Testis (tissue), 3 donors: Measurements from ENCODE around the gene SINHCAF. TPM values are rescaled to one million over a fixed set of nuclear protein-coding genes. Genes with fewer than 3 reads are reported as not detected.

Experiments
- DNase-seq: peaks from one replicate; pipeline ENCODE4 v3.0.0-alpha.2; 2019
- H3K27ac ChIP-seq, 2 donors: fragments of 200-600 bp; sonication (generic); one replicate each; pipeline ENCODE4 v1.5.1; 2019
- H3K27me3 ChIP-seq: fragments of 200-600 bp; sonication (generic); one replicate; pipeline ENCODE4 v1.5.1; 2019
- H3K36me3 ChIP-seq: fragments of 200-600 bp; sonication (generic); one replicate; pipeline ENCODE4 v1.5.1; 2017; ENCODE audit warnings: low read depth; ENCODE audit errors: missing control alignments
- H3K4me1 ChIP-seq: fragments of 200-600 bp; sonication (generic); one replicate; pipeline ENCODE4 v1.5.1; 2019
- H3K4me3 ChIP-seq, 2 donors: fragments of 200-600 bp; sonication (generic); one replicate each; pipeline ENCODE4 v1.5.1; 2017 to 2019
- H3K9me3 ChIP-seq: fragments of 200-600 bp; sonication (generic); one replicate; pipeline ENCODE4 v1.5.1; 2017
- CTCF ChIP-seq, 3 experiments: fragments of 450-650 bp in 2 of 3; fragments of 200-600 bp in 1 of 3; sonication (generic) in 1 of 3; IDR thresholded peaks; one replicate each; pipeline ENCODE4 v1.5.1; 2016 to 2019; ENCODE audit warnings: antibody characterized with exemption in 3 of 3, mild to moderate bottlenecking in 2 of 3, moderate library complexity in 1 of 3
- POLR2A ChIP-seq: fragments of 450-650 bp; IDR thresholded peaks from one replicate; pipeline ENCODE4 v1.6.1; 2017; ENCODE audit warnings: antibody characterized with exemption, mild to moderate bottlenecking, moderate library complexity
- WGBS, 2 donors: methylation state at CpG; one replicate each; pipeline ENCODE4 v1.1.5; 2018; 5-methylcytosine and 5-hydroxymethylcytosine counted together
- intact Hi-C: fragments of 100-400 bp; cut with DNase I; formaldehyde crosslinking; loops from one replicate; pipeline ENCODE4 v1.15.1; 2023; ENCODE audit warnings: low total_unique reads
- polyA plus RNA-seq: library from polyadenylated mRNA; stranded (reverse); fragments of 350-450 nt; fragmentation: Illumina TruSeq; extraction: RNeasy Lipid Tissue Mini Kit (QIAGEN cat#74804); gene quantifications from one replicate; pipeline ENCODE4 v1.2.3, GENCODE V29; 2014; ENCODE audit warnings: low read depth, low replicate concordance; ENCODE audit not compliant: insufficient read depth
- small RNA-seq, 2 donors: library from RNA; depleted of rRNA; stranded (forward); fragments of <200 nt; gene quantifications; one replicate each; pipeline ENCODE3, GENCODE V24; 2016
- total RNA-seq, 2 donors: library from RNA; depleted of rRNA; stranded (reverse); fragments of >200 nt; gene quantifications; one replicate each; pipeline ENCODE4 v1.2.3, GENCODE V29; 2016

The SINHCAF gene
- total and polyA plus RNA-seq, 3 donors from 2014 or later, result 45.2 to 47.9 (median 46.8) TPM

DNA sequence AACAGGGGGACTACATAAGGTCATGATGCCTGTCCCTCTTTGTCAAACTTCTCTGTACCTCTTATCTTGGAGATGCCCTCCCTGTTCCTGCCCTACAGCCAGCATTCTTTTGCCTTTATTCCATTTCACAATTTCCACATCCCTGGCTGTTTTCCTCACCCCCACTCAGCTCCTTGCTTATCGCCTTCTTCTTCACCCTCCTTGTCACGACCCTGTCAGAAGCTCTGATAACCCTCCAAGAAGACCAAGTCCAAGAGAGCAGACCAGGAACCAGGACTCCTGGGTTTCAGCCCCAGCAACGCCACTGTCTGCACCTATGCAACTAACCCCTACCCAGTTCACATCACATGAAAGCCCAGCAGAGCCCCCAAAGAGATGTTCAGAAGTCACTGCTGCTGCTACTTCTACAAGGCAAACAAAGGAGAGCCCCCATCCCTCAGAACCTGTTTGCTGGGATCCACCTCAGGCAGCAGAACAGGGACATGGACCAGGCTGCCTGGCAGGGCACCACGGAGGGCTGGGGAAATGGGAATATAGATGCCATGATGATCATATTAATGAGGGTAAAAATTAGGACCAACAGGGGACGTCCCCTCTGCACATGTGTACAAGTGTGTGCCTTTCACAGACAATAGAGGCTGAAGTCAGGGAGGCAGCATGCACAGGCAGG is 92.8 kb downstream of the SINHCAF start:
- H3K36me3 ChIP-seq, result no peaks in the 10 kb centered on the region
- H3K4me3 ChIP-seq, result no peak overlapping the region
- H3K27me3 ChIP-seq, result no peaks in the 10 kb centered on the region
- H3K4me1 ChIP-seq, result no peaks in the 10 kb centered on the region
- 71 to 81% methylated on average over 5 of the region's 5 CpGs for WGBS, 2 donors
- DNase-seq, result no peak
- H3K9me3 ChIP-seq, result no peaks in the 10 kb centered on the region
- TF ChIP-seq POLR2A (no peak), CTCF (IDR thresholded peaks at IDR 0.05) (no peak)
- intact Hi-C loops, result no loop called here
- H3K27ac ChIP-seq, result no peak overlapping the region

- no peaks in the 10 kb centered on the region for H3K4me1 ChIP-seq
- intact Hi-C loops, result no loop called here
- H3K36me3 ChIP-seq, result no peaks in the 10 kb centered on the region
- H3K27me3 ChIP-seq, result no peaks in the 10 kb centered on the region
- TF ChIP-seq CTCF (IDR thresholded peaks at IDR 0.05) (no peak), POLR2A (no peak)
- no peak for DNase-seq
- no peak overlapping the region for H3K4me3 ChIP-seq
- WGBS, 2 donors, result 93% methylated on average over 10 to 11 of the region's 11 CpGs
- no peak overlapping the region for H3K27ac ChIP-seq
- H3K9me3 ChIP-seq, result no peaks in the 10 kb centered on the region
Measured at GRCh38 chr12:31232361-31232965, 93.5 kb downstream of the SINHCAF start.

DNA sequence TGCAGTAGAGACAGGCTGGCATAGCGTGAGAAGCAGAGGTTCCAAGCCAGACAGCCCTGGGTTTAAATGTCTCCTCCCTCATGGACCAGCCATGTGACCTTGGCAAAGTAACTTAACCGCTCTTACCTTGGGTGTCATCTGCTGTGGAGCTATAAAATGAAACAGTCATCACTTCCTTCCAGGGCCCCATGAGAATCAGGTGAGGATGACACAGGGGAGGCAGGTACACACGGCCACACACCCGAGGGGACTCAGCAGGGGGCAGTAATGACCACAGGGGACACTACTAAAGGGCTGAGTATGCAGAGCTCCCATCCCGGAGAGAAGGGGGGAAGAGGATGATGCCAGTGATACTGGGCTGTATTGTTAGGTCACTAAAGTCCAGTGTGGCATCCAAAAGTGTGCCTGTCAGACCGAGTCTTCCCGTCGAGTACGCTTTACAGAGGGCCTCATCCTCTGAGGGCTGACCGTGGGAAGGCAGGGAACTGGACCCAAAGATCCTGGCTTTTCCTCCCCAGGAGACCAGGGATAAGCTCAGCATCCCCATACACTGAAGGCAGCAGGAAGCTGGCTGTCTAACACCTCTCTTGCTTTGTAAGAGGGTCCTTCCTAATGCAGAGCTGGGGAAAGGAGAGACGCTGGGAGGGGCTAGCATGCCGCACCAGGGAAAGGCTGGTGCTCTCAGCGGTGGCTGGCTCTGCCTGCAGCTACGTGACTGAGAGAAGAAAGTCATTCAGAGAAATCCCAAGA is 94.2 kb downstream of the SINHCAF start:
- H3K36me3 ChIP-seq, result no peaks in the 10 kb centered on the region
- 84 to 87% methylated on average over 7 to 14 of the region's 14 CpGs for WGBS, 2 donors
- TF ChIP-seq CTCF (IDR thresholded peaks at IDR 0.05) (no peak), POLR2A (no peak)
- no peak overlapping the region for H3K27ac ChIP-seq
- H3K4me1 ChIP-seq, result no peaks in the 10 kb centered on the region
- H3K27me3 ChIP-seq, result no peaks in the 10 kb centered on the region
- H3K9me3 ChIP-seq, result no peaks in the 10 kb centered on the region
- DNase-seq, result no peak
- H3K4me3 ChIP-seq, result no peak overlapping the region
- intact Hi-C loops, result no loop called here

Small RNA genes lying within 50 kb of the gene (small RNA-seq; reads per million reads assigned to genes)
- gene AC024940.4, result 0 reads per million in 2 donors
- gene AC024940.5, result 0 reads per million in 2 donors
- gene MREGP1, result 0 reads per million in 2 donors
- 0 reads per million in 2 donors for gene RF00026
